ENCODE data around the gene ADAMTSL3.
"Not testable (repeated sequence)": the region's sequence is repeated elsewhere in the genome, so short reads cannot be mapped to it uniquely, and the experiment has no call there.

Gene ADAMTSL3

DNA sequence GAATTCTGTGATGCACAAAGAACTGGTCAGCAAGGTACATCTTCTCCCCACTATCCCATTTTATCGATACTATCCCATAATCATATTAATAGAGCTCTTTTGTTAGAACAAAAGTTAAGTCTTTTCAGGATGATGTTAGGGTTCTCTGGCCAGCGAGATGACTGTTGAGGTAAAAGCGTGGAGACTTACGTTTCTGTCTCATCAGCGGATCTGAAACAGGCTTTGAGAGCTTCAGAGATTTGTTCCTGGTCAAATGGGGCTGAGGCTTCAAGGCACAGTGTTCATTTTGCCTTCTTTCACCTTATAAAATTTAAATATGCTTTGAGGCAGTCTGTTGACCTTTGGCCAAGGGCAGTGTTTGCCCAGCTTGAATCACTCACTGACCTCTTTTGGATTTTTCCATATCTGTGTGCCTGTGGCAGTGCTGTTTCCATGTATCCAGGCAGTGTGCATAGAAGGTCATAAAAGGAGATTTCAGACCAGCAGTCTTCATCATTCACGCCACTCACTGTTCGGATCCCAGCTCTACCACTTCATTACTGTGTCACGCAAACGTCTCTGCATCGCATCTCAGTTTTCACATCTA, 3.1 kb downstream of the ADAMTSL3 start:
- no peak for DNase-seq

DNA sequence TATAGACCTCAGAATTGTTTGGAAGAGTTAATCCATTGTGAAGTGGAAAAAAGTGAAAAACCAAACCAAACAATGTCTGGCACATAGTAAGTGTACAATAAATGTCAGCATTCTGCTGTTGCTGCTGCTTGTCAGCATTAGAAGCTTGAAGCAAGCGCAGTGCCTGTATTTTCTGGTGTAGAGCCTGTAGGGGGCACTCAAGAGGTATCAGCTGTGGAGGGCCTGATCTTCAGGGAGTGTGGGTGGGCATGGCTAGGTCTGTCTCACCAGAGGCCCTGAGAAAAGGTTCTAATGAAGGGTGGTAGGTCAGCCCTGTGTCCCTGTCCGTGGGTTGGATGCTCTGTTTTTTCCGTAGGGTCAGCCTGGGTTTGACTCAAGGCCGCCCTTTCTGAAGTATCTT, 3.6 kb downstream of the ADAMTSL3 start:
- no peak for DNase-seq

DNA sequence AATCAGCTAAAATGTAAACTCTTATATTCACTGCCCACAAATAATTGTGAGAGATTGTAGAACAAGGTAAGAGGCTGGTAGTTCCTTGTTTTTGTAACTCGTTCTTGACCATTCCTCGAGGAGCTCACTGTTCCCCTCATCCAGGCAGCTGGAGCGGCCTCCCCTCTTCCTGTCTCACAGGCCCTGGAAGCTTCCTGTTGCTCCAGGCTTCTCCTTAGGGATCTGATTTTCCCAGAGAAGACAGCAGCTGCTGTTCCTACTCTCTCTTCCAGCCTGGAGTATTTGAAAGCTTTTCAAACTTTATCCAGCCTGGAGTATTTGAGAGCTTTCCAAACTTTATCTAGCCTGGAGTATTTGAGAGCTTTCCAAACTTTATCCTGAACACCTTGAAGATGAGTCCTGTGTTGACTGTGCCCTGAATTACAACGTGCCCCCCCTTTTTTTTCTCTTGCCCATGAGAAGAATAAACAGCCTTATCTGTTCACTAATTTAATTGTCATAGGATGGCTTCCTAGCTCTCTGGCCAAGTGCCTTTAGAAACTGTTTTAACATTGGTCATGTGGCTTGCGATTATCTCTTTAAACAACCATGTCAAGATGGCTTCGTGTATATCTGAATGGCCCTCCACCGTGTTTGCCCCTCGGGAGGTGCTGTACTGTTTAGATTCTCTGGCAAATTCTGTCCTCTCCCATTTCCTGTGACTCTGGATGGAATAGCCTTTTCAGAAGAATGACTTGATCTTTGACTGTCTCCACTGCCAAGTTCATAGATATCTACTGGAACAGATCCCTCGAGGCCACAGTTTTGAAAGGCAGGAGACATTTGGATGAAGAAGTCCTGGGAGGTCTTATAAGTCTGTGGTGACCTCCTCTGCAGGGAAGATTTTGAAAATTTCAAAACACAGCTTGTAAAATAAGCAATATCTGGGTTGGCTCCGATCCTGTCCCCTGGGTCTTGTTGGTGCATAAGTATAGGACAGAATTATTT, 4.8 kb downstream of the ADAMTSL3 start:
- no peak for DNase-seq

DNA sequence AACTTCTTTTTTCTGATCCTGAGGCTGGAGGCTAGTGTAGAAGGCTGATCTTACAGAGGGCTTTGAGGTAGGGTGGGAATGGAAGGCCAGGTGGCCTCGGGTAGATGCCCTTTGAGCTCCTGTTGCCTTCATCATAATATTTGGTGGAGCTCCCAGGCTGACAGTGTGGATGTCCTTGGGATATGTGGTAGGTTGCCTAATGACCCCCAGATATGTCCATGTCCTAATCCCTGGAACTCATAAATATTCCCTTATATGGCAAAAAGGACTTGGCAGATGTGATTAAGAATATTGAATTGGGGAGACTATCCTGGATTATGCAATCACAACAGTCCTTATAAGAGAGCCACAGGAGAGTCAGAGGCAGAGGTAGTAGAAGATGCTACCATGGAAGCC, 5.5 kb downstream of the ADAMTSL3 start:
- no peak for DNase-seq

DNA sequence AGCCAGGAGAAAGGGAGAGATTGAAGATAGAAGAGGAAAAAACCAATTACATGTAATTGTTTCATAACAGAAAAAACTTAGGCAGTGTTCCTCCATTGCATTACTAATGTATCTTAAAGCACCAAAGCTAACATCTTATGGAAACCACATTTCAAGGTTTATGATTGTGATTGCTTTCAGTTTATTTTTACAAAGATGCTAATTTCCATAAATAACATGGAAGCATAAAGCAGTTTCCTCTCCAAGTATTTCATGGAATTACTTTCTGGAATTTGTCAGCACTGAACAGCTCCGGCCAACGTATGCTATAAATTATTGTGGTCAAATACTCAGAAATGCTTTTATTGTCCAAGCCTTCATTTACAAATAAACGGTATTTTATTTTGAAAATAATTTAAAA, 11.6 kb downstream of the ADAMTSL3 start:
- no peak for DNase-seq

DNA sequence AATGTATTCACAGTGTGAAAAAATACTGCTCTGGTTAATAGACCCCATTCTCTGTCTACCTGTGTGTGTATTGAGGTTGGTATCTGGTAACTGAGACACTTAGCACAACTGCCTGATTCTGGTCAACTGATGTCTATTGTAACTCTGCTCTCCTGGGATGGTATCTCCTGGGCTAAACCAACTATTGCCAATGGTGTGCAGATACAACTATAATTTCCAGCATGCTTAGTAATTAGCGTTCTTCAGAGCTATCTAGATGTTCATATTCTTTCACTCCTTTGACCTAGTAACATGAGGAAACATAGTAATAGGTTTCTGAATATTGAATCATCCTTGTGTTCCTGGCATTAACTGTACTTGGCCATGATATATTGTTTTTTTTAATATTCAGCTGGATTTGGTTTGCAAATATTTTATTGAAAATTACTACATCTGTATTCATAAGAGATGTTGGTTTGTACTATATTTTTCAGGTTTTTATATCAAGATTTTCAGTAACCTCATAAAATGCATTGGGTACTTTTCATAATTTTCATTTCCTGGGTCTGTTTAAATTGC, 16.8 kb downstream of the ADAMTSL3 start:
- no peak for DNase-seq

DNA sequence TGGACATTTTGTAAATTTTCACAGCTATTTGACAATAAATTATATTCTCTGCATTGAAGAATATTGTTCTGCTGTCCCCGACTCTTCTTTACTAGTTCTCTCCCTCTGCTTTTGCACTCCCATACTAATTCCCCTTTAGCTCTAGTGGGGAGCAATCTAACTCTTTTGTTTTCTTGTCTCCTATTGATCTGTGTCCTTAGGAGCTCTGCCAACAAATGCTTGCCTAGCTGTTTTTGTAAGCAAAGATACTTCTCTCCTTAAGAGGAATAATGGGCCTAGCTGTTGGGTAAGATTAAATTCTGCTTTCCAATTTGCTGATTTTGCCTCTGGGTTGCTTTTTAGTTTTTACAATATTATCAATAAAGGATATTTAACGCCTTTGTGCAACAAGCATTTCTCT, 17.7 kb downstream of the ADAMTSL3 start:
- no peak for DNase-seq

DNA sequence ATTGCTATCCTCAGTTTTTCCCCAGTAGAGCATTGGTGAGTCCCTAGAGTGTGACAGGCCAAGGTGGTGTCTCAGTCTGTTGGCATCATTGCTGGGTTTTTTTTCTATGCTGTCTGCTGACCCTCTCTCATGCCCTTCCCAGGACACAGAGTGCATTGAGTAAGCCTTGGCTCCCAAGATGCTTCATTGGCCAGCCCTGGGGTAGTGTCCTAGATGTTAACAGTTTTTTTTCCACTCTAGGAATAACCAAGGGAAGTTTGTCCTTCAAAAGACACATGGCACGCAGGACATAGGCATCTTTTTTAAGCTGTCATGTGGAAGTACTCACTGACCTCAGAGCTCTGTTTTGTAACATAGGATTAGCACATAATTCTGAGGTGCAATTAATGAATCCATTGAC, 19.5 kb downstream of the ADAMTSL3 start:
- no peak for DNase-seq

DNA sequence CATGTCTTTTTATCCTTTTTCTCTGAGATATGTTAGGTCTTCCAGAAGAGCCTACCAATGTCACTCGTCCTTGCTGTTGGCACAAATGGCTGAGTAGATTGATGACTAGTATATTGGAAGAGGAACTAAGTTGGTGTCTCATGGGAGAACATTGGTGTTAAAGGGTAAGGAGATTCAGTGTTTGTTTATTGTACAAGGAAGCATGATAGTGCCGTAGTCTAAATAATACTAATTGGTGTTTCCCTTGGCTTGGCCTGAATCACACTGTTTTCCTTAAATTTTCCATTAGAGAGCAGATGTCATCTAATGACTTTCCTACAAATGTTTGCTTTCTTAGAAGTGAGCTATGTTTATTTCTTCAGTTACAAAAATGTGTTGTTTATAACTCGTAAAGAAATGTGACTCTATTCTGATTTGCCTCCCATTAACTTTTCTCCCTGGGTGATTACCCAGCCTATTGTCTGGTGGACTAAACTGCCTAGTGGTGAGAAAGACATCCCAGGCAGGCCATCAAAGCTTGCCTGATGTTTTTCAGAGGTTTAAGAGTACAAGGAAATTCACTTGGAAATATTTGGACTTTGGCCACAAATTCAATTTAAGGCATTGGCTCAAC, 28.7 kb downstream of the ADAMTSL3 start:
- no peak for DNase-seq

DNA sequence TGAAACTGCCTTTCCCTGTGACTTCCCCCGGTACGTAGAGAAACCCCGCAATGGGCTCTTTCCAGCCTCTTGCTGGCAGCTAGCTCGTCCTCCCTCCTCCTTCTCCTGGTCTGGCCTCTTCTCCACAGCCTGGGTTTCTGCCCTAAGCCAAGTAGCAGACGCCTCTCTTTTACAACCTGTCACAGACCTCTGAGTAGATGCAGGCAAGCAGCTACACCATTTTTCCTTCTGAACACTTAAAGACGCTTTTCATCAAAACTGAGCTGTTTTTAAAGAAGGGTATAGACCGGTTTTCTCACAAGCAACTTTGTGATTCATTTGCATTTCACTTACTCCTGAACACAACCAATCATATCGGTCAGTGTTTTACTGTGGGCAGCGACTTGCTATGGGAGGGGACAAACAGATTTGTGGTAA, 32.0 kb downstream of the ADAMTSL3 start:
- no peak for DNase-seq

DNA sequence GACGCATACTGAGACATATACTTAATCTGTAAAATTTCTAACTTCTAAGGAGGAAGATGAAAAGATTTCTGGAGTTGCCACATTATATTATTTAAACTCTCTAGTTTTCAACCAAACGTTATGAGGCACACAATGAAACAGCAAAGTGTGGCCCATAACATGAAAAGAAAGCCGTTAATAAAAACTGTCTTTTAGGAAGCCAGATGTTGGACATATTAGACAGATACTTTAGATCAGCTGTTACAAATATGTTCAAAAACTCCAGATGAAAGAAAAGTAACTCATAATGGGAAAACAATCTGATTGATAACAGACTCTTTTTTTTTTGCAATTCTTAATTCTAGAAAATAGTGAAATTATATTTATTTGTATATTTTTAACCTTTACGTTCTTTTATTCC, 34.3 kb downstream of the ADAMTSL3 start:
- no peak for DNase-seq

DNA sequence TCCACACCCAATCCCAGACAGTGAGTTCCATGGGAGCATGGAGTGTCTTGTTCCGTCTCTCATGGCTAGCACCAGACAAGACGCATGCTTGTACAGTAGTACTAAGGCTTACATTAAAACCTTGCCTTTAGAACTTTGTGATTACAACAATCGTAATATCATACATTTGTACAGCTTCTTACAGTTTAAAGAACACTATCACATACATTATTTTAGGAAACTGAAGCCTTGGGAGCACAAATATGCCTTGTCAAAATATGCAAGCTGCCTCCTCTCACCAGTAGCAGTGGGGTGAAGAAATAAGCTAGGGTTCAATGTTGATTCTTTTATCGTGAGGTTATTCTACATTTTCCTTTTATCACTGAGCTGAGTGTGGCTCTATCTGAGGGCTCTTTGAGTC, 36.8 kb downstream of the ADAMTSL3 start:
- DNase-seq: no peak

DNA sequence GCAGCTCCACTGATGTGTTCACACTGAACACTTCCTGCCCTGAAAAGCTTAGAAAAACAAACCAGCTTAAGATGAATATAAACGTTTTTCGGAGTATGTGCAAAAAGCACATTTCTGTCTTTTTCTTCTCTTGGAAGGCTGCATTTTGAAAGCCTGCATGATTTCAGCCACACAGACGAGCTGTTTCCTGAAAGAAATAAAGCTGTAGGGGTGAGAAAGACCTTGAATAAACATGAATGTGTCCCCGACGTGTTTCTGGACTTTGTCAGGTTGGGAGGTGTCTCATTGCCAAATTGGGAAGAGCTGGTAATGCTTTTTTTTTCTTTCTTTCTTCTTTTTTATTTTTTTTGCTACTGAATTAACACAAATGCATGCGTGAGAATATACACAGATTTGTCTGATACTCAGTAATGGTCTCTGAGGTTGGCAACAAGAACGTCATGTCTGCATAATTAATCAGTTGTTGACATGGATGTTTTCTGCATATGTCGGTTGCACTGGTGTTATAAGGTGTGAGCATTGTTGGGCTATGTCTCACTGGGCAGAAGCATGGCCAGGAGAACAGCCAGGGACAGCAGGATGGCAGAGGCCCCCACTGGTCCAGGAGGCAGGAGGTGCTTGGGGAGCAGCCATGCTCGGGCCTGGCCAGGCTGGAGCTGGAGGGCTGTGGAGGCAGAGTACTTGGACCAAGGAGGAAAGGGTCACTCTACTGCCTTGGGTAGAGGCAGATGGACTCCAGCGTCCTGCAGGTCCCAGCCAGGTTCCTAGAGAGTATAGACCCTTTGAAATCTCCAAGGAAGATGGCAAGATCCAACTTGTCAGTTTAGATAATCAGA, 39.0 kb downstream of the ADAMTSL3 start:
- DNase-seq: no peak

DNA sequence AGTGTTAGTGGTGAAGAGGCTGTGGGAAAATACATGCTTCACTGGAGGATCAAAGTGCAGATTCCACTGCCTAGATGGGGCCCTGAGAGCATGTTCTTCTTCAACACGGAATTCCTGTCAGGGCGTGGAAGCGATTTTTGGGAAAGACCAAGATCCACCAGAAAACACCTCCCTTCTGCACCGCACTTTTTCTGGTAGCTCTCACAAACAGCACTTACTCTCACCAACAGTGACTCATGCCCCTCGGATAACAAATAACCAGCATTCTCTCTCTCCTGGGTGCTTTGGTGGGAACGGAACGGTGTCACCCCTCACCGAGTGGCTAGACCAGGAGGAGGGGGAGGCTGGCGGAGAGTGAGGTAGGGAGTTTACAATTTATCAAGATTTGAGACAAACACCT, 40.1 kb downstream of the ADAMTSL3 start:
- no peak for DNase-seq

DNA sequence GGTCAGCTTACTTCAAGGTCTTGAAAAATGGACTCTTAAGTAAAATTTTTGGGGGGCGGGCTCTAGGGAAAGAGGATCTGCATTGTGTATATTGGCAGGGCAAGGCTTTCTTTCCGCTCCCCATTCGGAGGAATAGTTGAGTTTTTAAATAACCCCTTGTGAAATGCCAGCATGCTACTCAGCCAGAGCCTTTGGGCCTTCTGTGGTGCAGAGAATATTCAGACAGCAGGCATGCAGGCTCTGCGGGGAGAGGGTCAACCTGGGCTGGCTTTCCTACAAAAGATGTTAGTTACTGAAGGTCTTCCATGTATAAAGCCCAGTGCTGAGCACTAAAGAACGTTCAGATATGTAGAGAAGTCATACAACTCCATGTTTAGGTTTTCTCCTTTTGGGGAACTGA, 40.6 kb downstream of the ADAMTSL3 start:
- DNase-seq: no peak

DNA sequence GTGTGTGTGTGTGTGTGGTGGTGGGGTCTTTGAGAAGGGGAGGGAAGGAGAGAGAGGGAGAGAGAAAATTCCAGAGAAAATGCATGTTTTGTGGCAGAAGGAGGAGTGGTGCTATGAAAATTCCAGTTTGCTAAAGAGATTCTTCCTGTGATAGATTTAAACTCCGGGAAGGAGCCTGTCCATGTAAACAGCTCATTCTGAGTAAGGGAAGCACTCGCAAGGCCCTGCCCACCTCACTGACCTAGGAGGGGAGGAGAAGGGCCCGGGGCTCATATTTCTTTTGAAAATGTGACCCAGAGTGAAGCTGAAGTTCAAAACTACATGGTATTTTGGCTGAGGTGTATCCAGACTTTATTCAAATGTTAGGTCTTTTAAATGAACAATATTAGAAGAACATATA, 41.3 kb downstream of the ADAMTSL3 start:
- DNase-seq: no peak

DNA sequence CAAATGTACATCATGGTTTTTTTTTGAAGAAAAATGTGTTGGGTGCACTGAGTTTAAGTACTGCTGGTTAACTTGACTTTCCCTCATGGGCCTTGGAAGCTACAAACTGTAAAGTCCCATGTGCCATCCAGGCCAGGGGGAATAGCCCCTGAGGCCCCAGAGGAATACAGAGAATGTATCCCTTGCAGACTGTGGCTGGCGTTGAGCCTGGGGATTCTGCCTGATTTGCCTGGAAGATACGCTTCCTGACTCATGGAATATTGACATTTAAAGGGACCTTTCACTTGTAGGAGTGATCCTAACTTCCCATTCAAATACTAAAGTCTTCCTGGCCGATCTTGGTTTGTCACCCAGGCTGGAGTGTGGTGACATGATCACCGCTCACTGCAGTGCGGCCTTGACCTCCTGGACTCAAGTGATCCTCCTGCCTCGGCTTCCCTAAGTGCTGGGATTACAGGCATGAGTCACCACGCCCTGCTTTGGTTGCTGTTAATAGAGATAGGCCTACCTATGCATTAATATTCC, 42.0 kb downstream of the ADAMTSL3 start:
- no peak for DNase-seq

DNA sequence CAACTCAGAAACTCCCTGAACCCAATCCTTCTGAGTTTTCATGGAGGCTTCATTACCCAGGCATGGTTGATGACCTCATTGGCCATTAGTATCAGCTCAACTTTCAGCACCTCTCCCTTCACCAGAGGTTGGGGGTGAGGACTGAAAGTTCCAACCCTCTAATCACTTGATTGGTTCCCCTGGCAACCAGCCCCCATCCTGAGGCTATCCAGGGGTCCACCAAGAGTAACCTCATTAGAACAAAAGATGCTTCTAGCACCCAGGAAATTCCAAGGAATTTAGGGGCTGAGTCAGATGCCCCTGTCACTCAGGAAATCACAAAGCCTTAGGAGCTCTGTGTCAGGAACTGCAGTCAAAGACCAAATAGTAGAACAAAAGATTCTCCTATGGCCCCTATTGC, 43.8 kb downstream of the ADAMTSL3 start:
- DNase-seq: no peak

DNA sequence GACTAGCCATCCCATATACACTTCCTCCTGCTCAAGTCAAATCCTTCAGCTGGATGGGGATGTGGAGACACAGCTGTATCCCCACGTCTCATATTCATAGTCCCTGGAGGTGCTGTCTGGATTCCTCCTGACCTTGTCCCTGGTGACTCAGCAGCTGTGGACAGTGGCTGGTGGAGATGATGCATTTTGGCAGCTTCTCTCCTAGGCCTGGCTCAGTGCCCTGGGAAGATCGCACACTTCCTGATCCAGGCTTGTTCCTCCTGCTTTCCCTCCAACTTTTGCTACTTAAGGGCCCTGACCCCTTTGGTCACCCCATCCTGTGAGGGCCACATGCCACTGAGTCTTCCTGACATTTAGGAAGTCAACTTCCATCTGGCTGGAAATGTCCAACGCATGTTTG, 44.4 kb downstream of the ADAMTSL3 start:
- no peak for DNase-seq

DNA sequence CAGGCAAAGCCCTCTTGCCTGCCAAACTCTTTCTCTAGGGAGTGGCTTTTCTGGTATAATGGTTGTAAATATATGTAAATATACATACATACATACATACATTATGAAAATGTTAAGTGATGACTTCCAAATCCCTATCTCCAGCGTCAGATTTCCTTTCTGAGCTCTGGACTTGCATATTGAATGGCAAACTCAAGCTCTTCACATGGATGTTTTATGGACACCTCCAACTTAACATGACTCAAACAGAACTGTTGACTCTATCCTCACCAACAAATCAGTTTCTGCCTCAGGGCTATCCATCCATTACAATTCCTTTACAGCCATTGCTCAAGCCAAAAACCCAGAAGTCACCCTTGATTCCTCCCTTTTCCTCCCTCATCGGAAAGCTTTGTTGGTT, 45.1 kb downstream of the ADAMTSL3 start:
- DNase-seq: no peak

DNA sequence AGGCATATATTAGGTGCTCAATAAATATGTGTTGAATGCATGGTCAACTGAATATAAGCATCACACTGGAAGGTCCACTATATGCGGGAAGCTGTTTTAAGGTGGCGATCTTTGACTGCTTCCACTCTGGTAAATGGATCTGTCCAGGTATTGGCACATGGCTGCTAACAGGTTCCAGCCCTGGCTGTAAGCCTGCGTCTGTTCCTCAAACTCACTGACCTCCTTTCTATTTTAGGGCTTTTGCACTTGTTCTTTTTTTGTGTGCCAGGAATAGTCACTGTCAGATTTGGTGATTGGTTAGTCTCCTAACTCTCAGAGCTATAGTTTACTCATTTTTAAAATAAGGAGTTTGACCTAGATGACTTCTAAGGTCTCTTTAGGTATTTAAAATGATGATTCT, 46.2 kb downstream of the ADAMTSL3 start:
- no peak for DNase-seq

DNA sequence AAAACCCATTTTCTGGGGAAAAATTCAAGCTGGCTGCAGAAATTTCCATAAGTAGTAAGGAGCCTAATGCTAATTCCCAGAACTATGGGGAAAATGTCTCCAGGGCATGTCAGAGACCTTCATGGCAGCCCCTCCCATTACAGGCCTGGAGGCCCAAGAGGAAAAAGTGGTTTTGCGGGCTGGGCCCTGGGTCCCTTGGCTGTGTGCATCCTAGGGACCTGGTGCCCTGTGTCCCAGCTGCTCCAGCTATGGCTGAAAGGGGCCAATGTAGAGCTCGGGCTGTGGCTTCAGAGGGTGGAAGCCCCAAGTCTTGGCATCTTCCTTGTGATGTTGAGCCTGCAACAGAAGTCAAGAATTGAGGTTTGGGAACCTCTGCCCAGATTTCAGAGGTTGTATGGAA, 48.4 kb downstream of the ADAMTSL3 start:
- DNase-seq: not testable (repeated sequence)

DNA sequence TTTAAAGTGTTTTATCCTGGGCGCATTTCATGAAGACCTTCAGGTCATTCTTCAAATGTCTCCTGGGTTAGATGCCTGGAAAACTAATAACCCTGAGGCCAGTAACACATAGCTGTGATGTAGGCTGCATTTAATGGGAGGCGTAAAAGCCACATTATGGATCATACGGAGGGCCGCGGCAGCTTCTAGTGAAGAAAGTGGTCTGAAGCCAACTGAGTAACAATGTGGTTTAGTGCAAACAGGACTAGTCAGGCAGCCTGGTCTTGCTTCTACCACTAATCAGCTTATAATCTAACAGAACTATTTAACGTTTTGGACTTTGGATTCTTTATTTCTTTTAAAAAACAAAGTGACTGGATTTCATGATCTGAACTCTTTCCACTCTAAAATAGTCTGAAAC, 54.4 kb downstream of the ADAMTSL3 start:
- no peak for DNase-seq

All from bone marrow (tissue), 2 donors.